Myocyte (in vitro differentiated cells): ENCODE results near the gene PPP4R1. TPM values are rescaled to one million over a fixed set of nuclear protein-coding genes. Genes with fewer than 3 reads are reported as not detected.
"Not testable (repeated sequence)": the region's sequence is repeated elsewhere in the genome, so short reads cannot be mapped to it uniquely, and the experiment has no call there.

ENCODE experiments used
- DNase-seq: peaks from one replicate; pipeline ENCODE4 v3.0.0-alpha.2; 2012; ENCODE audit warnings: low read depth
- total RNA-seq: library from RNA; depleted of rRNA; stranded (reverse); fragments of >200 nt; gene quantifications from 2 replicates; pipeline ENCODE4 v1.2.3, GENCODE V29; 2014

Gene PPP4R1
- total RNA-seq, 1 donor from 2014 or later = 66.9 TPM

DNA sequence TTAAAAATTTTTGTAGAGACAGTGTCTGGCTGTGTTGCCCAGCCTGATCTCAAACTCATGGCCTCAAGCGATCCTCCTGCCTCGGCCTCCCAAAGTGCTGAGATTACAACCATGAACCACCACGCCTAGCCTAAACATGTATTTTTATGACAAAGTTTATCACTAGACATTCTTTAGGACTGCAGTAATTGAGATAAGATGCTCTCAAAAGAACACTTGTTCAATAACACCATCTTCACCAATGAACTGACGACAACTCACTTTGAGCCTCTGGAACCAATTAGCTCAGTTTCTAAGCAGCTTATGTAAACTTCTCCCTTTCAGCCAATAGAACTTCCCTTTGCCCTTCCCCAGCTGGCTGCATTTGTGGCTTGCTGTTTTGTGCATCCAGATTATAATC is 15.3 kb upstream of the PPP4R1 start:
- no peak for DNase-seq

- DNase-seq = no peak
These were observed 14.6 kb upstream of the PPP4R1 start for GRCh38 chr18:9628984-9629383.

DNA sequence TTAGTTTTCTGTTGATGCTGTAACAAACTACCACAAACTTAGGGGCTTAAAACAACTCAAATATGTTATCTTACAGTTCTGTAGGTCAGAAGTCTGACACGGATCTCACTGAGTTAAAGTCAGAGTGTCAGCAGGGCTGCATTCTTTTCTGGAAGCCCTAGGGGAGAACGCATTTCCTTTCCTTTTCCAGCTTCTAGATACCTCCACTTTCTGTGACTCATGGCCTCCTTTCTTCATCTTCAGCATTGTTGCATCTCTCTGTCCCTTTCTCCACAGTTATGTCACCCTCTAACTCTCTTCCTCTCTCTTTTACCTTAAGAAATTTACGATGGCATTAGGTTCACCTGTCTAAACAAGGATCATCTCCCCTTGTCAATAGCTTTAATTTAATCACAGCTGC is 13.3 kb upstream of the PPP4R1 start:
- no peak for DNase-seq

- no peak for DNase-seq
These were observed 5.6 kb upstream of the PPP4R1 start for GRCh38 chr18:9619990-9620389.

GRCh38 chr18:9619545-9619944 is 5.2 kb upstream of the PPP4R1 start:
- DNase-seq = no peak

- DNase-seq = no peak
These were observed 4.7 kb upstream of the PPP4R1 start for GRCh38 chr18:9619056-9619455.

DNA sequence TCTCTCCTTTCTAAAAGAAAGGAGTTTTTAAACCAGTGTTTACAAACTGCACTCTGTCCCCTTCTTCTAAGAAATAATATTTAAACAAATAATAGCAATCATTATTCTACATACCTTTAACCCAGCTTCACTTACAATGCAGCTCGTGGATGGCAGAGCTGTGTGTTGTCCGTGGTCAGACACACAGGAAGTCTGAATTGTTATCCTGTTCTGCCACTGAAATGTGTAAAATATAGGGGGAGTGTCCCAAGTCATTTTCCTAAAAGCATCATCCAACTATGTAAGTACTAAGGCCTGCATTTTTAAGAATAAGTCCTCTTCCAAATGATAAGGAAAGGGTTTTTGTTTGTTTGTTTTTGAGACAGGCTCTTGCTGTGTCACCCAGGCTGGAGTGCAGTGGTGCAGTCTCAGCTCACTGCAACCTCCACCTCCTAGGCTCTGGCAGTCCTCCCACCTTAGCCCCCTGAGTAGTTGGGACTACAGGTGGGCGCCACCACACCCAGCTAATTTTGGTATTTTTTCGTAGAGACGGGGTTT is 2.7 kb upstream of the PPP4R1 start:
- no peak for DNase-seq

DNA sequence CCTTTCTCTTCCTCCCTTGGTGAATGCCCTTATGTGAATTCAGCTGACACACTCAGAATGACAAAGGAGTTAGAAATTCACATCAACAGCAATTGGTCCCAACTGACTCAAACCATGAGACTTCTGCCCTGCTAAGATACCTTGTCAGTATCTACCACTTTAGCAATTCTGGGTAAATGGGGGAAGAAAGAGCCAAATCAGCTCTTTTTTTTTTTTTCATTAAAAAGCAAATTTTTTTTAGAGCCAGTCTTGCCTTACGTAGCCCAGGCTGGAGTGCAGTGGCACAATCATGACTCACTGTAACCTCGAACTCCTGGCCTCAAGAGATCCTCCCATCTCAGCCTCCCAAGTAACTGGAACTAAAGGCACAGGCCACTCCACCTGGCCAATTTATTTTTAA is 1.7 kb upstream of the PPP4R1 start:
- DNase-seq = peak; percentile 29

- no peak for DNase-seq
These were observed 980 bp upstream of the PPP4R1 start for GRCh38 chr18:9615280-9615797.

GRCh38 chr18:9613550-9614400 is 584 bp downstream of the PPP4R1 start:
- peak; percentile 68 for DNase-seq

DNA sequence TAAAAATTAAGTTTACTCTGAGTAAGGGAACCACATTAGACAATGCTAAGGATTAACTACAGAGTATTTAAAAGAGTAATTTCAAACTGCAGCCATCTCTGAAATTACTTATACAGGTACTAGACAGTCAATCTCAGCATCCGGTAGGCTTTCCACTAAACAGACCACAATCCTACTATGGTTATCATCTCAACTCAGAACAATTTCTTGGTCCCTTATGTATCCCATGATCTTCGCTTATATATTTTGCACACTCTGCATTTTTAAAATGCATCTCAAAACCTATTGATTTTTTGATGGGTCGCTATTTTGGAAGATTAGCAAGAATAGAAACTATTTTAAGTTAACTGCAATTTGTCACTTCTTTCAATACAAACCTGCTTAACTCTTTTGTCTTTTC is 1.4 kb downstream of the PPP4R1 start:
- DNase-seq = no peak

GRCh38 chr18:9612215-9612830 is 2.0 kb downstream of the PPP4R1 start:
- peak; percentile 41 for DNase-seq

- no peak for DNase-seq
These were observed 5.2 kb downstream of the PPP4R1 start for GRCh38 chr18:9609190-9609589.

DNA sequence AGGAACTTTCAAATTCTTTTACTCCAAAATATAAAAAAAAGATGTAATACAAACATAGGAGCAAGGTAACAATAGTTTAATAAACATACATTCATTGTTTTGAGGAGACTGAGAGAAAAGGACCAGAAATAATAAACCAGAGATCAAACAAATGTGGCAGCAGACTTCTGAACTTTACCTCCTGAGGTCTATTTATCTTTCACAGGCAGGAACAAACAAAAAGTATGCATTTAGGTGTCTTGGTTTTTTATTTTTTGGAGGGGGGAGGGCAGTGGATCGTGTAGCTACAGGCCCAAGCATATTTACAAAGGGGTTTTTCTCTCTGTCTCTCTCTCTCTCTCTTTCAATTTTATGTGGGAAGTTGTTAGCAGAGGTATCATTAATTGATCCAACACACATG is 5.6 kb downstream of the PPP4R1 start:
- DNase-seq = no peak

- DNase-seq = no peak
These were observed 6.1 kb downstream of the PPP4R1 start for GRCh38 chr18:9608298-9608697.

- DNase-seq = not testable (repeated sequence)
These were observed 7.2 kb downstream of the PPP4R1 start for GRCh38 chr18:9607111-9607510.

DNA sequence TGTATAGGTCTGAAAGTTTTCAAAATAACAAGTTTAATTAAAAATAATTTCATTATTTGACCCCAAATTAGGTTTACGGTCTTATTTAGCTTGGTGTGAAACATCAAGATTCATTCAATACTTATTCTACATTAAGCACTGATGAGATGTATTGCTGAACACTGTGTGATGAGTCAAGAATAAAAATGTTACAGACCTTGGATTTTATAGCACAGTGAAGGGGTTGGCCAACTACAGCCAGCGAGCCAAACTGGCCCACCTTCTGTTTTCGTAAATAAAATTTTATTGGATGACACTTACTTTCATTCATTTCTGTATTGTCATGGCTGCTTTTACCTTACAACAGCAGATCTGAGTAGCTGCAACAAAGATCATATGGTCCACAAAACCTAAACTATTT is 8.3 kb downstream of the PPP4R1 start:
- DNase-seq = no peak

- no peak for DNase-seq
These were observed 10.0 kb downstream of the PPP4R1 start for GRCh38 chr18:9604348-9604747.

- DNase-seq = no peak
These were observed 15.0 kb downstream of the PPP4R1 start for GRCh38 chr18:9599328-9599727.

GRCh38 chr18:9597609-9598008 is 16.8 kb downstream of the PPP4R1 start:
- DNase-seq = no peak

- DNase-seq = no peak
These were observed 17.4 kb downstream of the PPP4R1 start for GRCh38 chr18:9596843-9597526.

DNA sequence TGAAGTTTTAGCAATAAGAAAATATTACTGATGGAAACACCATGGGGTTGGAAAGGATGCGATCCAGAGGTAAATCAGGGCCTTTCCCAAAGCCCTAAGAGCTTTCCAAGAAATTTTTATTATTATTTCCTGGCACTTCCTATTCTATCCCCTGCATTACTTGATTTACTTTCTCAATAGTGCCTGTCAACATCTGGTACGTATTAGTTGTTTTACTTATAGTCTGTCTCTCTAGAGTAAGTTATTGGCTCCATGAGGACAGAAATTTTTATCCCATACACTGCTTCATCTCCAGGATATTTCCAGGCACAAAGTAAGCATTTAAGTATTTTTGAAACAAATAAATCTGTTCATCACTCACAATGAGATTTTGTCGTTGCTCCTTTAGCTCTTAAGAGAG is 18.1 kb downstream of the PPP4R1 start:
- DNase-seq = no peak
